K562 (cell line): ENCODE data around the gene PDK1. TPM values are rescaled to one million over a fixed set of nuclear protein-coding genes. Genes with fewer than 3 reads are reported as not detected.

Source experiments
- MAFG ChIP-seq: fragments of 450-650 bp; conservative IDR thresholded peaks from 2 replicates; pipeline ENCODE4 v1.6.1; 2016; ENCODE audit warnings: missing genetic modification characterization, missing compliant biosample characterization
- SMARCC2 ChIP-seq: fragments of 450-650 bp; IDR thresholded peaks from 2 replicates; pipeline ENCODE4 v1.6.1; 2017; ENCODE audit warnings: antibody characterized with exemption, moderate library complexity, mild to moderate bottlenecking, low read depth
- ZNF239 ChIP-seq: fragments of 250-450 bp; sonication (Bioruptor Pico); IDR thresholded peaks from 2 replicates; pipeline ENCODE4 v1.4.0; 2020; ENCODE audit warnings: mild to moderate bottlenecking
- polyA plus RNA-seq, 8 experiments: library from polyadenylated mRNA; depleted of rRNA in 4 of 8; stranded (reverse) in 5 of 8; unstranded in 3 of 8; fragments of >200 nt; fragmentation: Nextera tagmentation in 2 of 8; fragmentation: Illumina TruSeq in 1 of 8; extraction: Ambion mirVana in 2 of 8; extraction: Trizol in 1 of 8; gene quantifications; 2 replicates each; pipeline versions ENCODE4 v1.2.1 to v1.2.3, GENCODE V29; 2011 to 2014; ENCODE audit warnings: inconsistent platforms in 1 of 8, missing spikeins in 1 of 8
- total RNA-seq, 7 experiments: library from RNA; depleted of rRNA in 6 of 7; stranded (reverse); fragments of >200 nt in 6 of 7; fragmentation: Illumina TruSeq in 2 of 7; extraction: Trizol in 2 of 7; gene quantifications; 2 replicates each; pipeline versions ENCODE4 v1.2.1 to v1.2.3, GENCODE V29; 2011 to 2021; ENCODE audit warnings: low replicate concordance in 1 of 7
- TF ChIP-seq, protein P1 (sequence below): fragments of 250-450 bp; sonication (Bioruptor Pico); IDR thresholded peaks from 2 replicates; pipeline ENCODE4 v1.4.0; 2020; ENCODE audit warnings: mild to moderate bottlenecking, moderate library complexity, borderline replicate concordance
- TF ChIP-seq, protein P2 (sequence below): sonication (generic); formaldehyde crosslinking; IDR thresholded peaks from 2 replicates; pipeline ENCODE4 v1.8.1; 2023; ENCODE audit warnings: mild to moderate bottlenecking, missing genetic modification reagents
- TF ChIP-seq, protein P3 (sequence below): sonication (generic); formaldehyde crosslinking; IDR thresholded peaks from 2 replicates; pipeline ENCODE4 v1.8.1; 2023; ENCODE audit warnings: mild to moderate bottlenecking, missing genetic modification reagents
- TF ChIP-seq, protein P4 (sequence below): fragments of 450-650 bp; IDR thresholded peaks from 2 replicates; pipeline ENCODE4 v1.6.1; 2016; ENCODE audit warnings: mild to moderate bottlenecking, moderate library complexity

The PDK1 gene
- total and polyA plus RNA-seq, 9 of the 15 experiments (the other 6 are each of a cell fraction or from before 2014, with no cell fraction given) = 3.5 to 176 (median 13.9) TPM

DNA sequence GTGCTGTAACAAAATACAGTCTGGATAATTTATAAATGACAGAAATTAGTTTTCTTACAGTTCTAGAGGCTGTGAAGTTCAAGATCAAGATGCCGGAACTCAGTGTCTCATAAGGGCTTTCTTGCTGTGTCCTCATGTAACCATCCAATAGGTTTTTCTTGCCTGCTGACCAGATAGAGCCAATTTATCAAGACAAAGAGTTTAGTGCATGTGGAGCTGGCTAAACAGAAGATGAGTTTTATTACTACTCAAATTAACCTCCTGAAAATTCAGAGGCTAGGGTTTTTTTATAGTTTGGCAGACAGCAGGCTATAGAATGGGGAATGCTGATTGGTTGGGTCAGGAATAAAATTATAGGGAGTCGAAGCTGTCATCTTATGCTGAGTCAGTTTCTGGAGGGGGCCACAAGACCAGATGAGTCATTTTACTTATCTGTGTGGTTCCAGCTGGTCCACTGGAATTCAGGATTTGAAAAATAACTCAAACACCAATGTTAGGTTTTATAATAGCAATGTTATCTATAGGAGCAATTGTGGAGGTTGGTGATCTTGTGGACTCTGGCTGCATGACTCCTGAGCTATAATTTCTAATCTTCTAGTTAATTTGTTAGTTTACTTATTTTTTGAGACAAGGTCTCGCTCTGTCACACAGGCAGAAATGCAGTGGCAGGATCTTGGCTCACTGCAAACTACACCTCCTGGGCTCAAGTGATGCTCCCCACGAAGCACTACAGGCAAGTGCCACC lies 3.2 kb upstream of the PDK1 start (continued):
- TF ChIP-seq, protein P1, sequence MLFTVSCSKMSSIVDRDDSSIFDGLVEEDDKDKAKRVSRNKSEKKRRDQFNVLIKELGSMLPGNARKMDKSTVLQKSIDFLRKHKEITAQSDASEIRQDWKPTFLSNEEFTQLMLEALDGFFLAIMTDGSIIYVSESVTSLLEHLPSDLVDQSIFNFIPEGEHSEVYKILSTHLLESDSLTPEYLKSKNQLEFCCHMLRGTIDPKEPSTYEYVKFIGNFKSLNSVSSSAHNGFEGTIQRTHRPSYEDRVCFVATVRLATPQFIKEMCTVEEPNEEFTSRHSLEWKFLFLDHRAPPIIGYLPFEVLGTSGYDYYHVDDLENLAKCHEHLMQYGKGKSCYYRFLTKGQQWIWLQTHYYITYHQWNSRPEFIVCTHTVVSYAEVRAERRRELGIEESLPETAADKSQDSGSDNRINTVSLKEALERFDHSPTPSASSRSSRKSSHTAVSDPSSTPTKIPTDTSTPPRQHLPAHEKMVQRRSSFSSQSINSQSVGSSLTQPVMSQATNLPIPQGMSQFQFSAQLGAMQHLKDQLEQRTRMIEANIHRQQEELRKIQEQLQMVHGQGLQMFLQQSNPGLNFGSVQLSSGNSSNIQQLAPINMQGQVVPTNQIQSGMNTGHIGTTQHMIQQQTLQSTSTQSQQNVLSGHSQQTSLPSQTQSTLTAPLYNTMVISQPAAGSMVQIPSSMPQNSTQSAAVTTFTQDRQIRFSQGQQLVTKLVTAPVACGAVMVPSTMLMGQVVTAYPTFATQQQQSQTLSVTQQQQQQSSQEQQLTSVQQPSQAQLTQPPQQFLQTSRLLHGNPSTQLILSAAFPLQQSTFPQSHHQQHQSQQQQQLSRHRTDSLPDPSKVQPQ = no peak
- TF ChIP-seq, protein P2, sequence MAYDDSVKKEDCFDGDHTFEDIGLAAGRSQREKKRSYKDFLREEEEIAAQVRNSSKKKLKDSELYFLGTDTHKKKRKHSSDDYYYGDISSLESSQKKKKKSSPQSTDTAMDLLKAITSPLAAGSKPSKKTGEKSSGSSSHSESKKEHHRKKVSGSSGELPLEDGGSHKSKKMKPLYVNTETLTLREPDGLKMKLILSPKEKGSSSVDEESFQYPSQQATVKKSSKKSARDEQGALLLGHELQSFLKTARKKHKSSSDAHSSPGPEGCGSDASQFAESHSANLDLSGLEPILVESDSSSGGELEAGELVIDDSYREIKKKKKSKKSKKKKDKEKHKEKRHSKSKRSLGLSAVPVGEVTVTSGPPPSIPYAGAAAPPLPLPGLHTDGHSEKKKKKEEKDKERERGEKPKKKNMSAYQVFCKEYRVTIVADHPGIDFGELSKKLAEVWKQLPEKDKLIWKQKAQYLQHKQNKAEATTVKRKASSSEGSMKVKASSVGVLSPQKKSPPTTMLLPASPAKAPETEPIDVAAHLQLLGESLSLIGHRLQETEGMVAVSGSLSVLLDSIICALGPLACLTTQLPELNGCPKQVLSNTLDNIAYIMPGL (CRISPR knock-in tag) = no peak
- TF ChIP-seq, protein P3, sequence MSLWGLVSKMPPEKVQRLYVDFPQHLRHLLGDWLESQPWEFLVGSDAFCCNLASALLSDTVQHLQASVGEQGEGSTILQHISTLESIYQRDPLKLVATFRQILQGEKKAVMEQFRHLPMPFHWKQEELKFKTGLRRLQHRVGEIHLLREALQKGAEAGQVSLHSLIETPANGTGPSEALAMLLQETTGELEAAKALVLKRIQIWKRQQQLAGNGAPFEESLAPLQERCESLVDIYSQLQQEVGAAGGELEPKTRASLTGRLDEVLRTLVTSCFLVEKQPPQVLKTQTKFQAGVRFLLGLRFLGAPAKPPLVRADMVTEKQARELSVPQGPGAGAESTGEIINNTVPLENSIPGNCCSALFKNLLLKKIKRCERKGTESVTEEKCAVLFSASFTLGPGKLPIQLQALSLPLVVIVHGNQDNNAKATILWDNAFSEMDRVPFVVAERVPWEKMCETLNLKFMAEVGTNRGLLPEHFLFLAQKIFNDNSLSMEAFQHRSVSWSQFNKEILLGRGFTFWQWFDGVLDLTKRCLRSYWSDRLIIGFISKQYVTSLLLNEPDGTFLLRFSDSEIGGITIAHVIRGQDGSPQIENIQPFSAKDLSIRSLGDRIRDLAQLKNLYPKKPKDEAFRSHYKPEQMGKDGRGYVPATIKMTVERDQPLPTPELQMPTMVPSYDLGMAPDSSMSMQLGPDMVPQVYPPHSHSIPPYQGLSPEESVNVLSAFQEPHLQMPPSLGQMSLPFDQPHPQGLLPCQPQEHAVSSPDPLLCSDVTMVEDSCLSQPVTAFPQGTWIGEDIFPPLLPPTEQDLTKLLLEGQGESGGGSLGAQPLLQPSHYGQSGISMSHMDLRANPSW (CRISPR knock-in tag) = peak; percentile 22; the same call in 1 of the 2 replicates
- TF ChIP-seq, protein P4, sequence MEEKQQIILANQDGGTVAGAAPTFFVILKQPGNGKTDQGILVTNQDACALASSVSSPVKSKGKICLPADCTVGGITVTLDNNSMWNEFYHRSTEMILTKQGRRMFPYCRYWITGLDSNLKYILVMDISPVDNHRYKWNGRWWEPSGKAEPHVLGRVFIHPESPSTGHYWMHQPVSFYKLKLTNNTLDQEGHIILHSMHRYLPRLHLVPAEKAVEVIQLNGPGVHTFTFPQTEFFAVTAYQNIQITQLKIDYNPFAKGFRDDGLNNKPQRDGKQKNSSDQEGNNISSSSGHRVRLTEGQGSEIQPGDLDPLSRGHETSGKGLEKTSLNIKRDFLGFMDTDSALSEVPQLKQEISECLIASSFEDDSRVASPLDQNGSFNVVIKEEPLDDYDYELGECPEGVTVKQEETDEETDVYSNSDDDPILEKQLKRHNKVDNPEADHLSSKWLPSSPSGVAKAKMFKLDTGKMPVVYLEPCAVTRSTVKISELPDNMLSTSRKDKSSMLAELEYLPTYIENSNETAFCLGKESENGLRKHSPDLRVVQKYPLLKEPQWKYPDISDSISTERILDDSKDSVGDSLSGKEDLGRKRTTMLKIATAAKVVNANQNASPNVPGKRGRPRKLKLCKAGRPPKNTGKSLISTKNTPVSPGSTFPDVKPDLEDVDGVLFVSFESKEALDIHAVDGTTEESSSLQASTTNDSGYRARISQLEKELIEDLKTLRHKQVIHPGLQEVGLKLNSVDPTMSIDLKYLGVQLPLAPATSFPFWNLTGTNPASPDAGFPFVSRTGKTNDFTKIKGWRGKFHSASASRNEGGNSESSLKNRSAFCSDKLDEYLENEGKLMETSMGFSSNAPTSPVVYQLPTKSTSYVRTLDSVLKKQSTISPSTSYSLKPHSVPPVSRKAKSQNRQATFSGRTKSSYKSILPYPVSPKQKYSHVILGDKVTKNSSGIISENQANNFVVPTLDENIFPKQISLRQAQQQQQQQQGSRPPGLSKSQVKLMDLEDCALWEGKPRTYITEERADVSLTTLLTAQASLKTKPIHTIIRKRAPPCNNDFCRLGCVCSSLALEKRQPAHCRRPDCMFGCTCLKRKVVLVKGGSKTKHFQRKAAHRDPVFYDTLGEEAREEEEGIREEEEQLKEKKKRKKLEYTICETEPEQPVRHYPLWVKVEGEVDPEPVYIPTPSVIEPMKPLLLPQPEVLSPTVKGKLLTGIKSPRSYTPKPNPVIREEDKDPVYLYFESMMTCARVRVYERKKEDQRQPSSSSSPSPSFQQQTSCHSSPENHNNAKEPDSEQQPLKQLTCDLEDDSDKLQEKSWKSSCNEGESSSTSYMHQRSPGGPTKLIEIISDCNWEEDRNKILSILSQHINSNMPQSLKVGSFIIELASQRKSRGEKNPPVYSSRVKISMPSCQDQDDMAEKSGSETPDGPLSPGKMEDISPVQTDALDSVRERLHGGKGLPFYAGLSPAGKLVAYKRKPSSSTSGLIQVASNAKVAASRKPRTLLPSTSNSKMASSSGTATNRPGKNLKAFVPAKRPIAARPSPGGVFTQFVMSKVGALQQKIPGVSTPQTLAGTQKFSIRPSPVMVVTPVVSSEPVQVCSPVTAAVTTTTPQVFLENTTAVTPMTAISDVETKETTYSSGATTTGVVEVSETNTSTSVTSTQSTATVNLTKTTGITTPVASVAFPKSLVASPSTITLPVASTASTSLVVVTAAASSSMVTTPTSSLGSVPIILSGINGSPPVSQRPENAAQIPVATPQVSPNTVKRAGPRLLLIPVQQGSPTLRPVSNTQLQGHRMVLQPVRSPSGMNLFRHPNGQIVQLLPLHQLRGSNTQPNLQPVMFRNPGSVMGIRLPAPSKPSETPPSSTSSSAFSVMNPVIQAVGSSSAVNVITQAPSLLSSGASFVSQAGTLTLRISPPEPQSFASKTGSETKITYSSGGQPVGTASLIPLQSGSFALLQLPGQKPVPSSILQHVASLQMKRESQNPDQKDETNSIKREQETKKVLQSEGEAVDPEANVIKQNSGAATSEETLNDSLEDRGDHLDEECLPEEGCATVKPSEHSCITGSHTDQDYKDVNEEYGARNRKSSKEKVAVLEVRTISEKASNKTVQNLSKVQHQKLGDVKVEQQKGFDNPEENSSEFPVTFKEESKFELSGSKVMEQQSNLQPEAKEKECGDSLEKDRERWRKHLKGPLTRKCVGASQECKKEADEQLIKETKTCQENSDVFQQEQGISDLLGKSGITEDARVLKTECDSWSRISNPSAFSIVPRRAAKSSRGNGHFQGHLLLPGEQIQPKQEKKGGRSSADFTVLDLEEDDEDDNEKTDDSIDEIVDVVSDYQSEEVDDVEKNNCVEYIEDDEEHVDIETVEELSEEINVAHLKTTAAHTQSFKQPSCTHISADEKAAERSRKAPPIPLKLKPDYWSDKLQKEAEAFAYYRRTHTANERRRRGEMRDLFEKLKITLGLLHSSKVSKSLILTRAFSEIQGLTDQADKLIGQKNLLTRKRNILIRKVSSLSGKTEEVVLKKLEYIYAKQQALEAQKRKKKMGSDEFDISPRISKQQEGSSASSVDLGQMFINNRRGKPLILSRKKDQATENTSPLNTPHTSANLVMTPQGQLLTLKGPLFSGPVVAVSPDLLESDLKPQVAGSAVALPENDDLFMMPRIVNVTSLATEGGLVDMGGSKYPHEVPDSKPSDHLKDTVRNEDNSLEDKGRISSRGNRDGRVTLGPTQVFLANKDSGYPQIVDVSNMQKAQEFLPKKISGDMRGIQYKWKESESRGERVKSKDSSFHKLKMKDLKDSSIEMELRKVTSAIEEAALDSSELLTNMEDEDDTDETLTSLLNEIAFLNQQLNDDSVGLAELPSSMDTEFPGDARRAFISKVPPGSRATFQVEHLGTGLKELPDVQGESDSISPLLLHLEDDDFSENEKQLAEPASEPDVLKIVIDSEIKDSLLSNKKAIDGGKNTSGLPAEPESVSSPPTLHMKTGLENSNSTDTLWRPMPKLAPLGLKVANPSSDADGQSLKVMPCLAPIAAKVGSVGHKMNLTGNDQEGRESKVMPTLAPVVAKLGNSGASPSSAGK = no peak
- peak; percentile 99 for TF ChIP-seq MAFG
- TF ChIP-seq ZNF239 (CRISPR knock-in tag) = no peak
- peak; percentile 100 for TF ChIP-seq SMARCC2
